Large intestine (tissue), 3 donors: ENCODE measurements around the gene R3HCC1L. TPM values are rescaled to one million over a fixed set of nuclear protein-coding genes. Genes with fewer than 3 reads are reported as not detected.
"Not testable (repeated sequence)": the region's sequence is repeated elsewhere in the genome, so short reads cannot be mapped to it uniquely, and the experiment has no call there.

ENCODE experiments used
- DNase-seq, 2 donors: peaks; one replicate each; pipeline versions ENCODE4 v3.0.0 to v3.0.0-alpha.2; 2013
- H3K27ac ChIP-seq: one replicate; pipeline ENCODE4 v1.5.1; 2013; ENCODE audit warnings: low read length
- H3K27me3 ChIP-seq: 2 replicates; pipeline ENCODE4 v1.6.1; 2013; ENCODE audit warnings: low read length; ENCODE audit not compliant: control insufficient read depth, insufficient read depth
- H3K36me3 ChIP-seq: 2 replicates; pipeline ENCODE4 v1.6.1; 2013; ENCODE audit warnings: low read length; ENCODE audit not compliant: control insufficient read depth, insufficient read depth
- H3K4me1 ChIP-seq: one replicate; pipeline ENCODE4 v1.6.1; 2013; ENCODE audit warnings: low read length; ENCODE audit not compliant: control insufficient read depth, insufficient read depth
- H3K4me3 ChIP-seq: one replicate; pipeline ENCODE4 v1.5.1; 2013; ENCODE audit warnings: low read length
- H3K9me3 ChIP-seq: one replicate; pipeline ENCODE4 v1.6.1; 2013; ENCODE audit warnings: mild to moderate bottlenecking, low read depth, low read length, moderate library complexity; ENCODE audit not compliant: control insufficient read depth
- WGBS: methylation state at CpG from one replicate; pipeline ENCODE4 v1.1.5; 2013; ENCODE audit warnings: low lambda C conversion rate; ENCODE audit not compliant: insufficient coverage; 5-methylcytosine and 5-hydroxymethylcytosine counted together
- polyA plus RNA-seq: library from polyadenylated mRNA; unstranded; fragments of 120-200 nt; gene quantifications from one replicate; pipeline ENCODE4 v1.2.1, GENCODE V29; 2013

The R3HCC1L gene
- polyA plus RNA-seq, 1 donor: 18.2 TPM

- 100% methylated on average over 1 of the region's 1 CpG for WGBS
- Histone ChIP-seq H3K4me1 (no peaks in the 10 kb centered on the region), H3K27me3 (no peaks in the 10 kb centered on the region), H3K9me3 (no peaks in the 10 kb centered on the region), H3K27ac (no peak overlapping the region), H3K4me3 (no peak overlapping the region), H3K36me3 (peaks cover 4% of the 10 kb centered on the region)
- DNase-seq: no peak
These were observed 90.5 kb downstream of the R3HCC1L start for GRCh38 chr10:98224996-98225395.

GRCh38 chr10:98226508-98227144 is 92.2 kb downstream of the R3HCC1L start:
- 80% methylated on average over 1 of the region's 1 CpG for WGBS
- H3K4me3 ChIP-seq: no peak overlapping the region
- no peaks in the 10 kb centered on the region for H3K4me1 ChIP-seq
- no peak overlapping the region for H3K27ac ChIP-seq
- peaks cover 7% of the 10 kb centered on the region for H3K36me3 ChIP-seq
- H3K9me3 ChIP-seq: no peaks in the 10 kb centered on the region
- no peaks in the 10 kb centered on the region for H3K27me3 ChIP-seq
- DNase-seq: no peak

GRCh38 chr10:98227713-98228112 is 93.3 kb downstream of the R3HCC1L start:
- not testable (repeated sequence) for H3K9me3 ChIP-seq, H3K27me3 ChIP-seq, H3K27ac ChIP-seq, DNase-seq, H3K4me3 ChIP-seq, H3K4me1 ChIP-seq
- WGBS: no CpG with 5 or more reads among the region's 3 CpGs
- peaks cover 12% of the 10 kb centered on the region for H3K36me3 ChIP-seq

DNA sequence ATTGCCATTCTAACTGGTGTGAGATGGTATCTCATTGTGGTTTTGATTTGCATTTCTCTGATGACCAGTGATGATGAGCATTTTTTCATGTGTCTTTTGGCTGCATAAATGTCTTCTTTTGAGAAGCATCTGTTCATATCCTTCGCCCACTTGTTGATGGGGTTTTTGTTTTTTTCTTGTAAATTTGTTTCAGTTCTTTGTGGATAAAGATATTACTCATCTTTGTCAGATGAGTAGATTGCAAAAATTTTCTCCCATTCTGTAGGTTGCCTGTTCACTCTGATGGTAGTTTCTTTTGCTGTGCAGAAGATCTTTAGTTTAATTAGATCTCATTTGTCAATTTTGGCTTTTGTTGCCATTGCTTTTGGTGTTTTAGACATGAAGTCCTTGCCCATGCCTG is 93.8 kb downstream of the R3HCC1L start:
- H3K9me3 ChIP-seq, H3K27ac ChIP-seq, H3K4me1 ChIP-seq, DNase-seq, H3K27me3 ChIP-seq, H3K4me3 ChIP-seq: not testable (repeated sequence)
- peaks cover 12% of the 10 kb centered on the region for H3K36me3 ChIP-seq
- no CpG with 5 or more reads among the region's 1 CpG for WGBS

DNA sequence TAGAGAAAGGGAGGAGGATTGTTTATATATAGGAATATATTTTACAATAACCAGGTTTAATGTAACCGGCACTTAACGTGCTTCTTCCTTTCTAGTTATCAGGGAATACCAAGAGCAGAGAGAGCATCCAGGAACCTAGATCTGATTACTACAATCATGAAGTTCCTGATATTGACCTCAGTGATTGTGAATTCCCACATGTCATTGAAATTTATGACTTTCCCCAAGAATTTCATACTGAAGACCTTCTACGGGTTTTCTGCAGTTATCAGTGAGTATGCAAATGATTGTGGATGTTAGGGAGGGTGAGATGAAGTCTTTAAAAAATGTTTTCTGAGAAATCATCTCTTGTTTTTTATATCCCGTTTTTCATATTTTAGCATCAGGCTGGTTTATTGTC is 97.0 kb downstream of the R3HCC1L start:
- Histone ChIP-seq H3K27me3 (no peaks in the 10 kb centered on the region), H3K36me3 (peaks cover 26% of the 10 kb centered on the region), H3K27ac (no peak overlapping the region), H3K9me3 (no peaks in the 10 kb centered on the region), H3K4me1 (no peaks in the 10 kb centered on the region), H3K4me3 (no peak overlapping the region)
- WGBS: 89% methylated on average over 1 of the region's 4 CpGs
- DNase-seq: no peak

DNA sequence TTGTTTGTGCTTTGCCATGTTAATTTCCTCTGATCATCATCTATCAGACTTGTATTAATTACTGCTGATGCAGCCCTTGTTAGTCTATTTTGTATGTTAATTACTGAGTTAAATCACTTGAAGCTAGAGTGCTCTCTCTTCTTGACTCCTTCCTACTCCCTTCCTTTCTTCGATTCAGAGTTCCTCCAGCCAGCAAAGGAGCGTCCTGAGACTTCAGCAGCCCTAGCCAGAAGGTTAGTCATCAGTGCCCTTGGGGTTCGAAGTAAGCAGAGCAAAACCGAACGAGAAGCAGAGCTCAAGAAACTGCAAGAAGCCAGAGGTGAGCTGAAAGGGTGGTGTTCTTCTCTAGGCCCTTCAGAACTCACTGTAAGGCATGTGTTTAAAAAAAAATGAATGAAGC is 101.4 kb downstream of the R3HCC1L start:
- peaks cover 45% of the 10 kb centered on the region for H3K36me3 ChIP-seq
- no peak for DNase-seq
- H3K27ac ChIP-seq: no peak overlapping the region
- H3K4me3 ChIP-seq: no peak overlapping the region
- H3K4me1 ChIP-seq: no peaks in the 10 kb centered on the region
- 93% methylated on average over 2 of the region's 5 CpGs for WGBS
- no peaks in the 10 kb centered on the region for H3K27me3 ChIP-seq
- no peaks in the 10 kb centered on the region for H3K9me3 ChIP-seq

- Histone ChIP-seq H3K27me3 (no peaks in the 10 kb centered on the region), H3K36me3 (peaks cover 40% of the 10 kb centered on the region), H3K27ac (no peak overlapping the region), H3K4me3 (no peak overlapping the region), H3K9me3 (no peaks in the 10 kb centered on the region), H3K4me1 (no peaks in the 10 kb centered on the region)
- DNase-seq: no peak
- no CpG with 5 or more reads among the region's 5 CpGs for WGBS
These were observed 102.4 kb downstream of the R3HCC1L start for GRCh38 chr10:98236862-98237261.

GRCh38 chr10:98238391-98238790 is 103.9 kb downstream of the R3HCC1L start:
- no peak overlapping the region for H3K27ac ChIP-seq
- peaks cover 40% of the 10 kb centered on the region for H3K36me3 ChIP-seq
- H3K4me3 ChIP-seq: no peak overlapping the region
- no peaks in the 10 kb centered on the region for H3K27me3 ChIP-seq
- H3K9me3 ChIP-seq: no peaks in the 10 kb centered on the region
- DNase-seq: no peak
- H3K4me1 ChIP-seq: no peaks in the 10 kb centered on the region
- no CpG with 5 or more reads among the region's 1 CpG for WGBS

- no peak for DNase-seq
- Histone ChIP-seq H3K36me3 (peaks cover 49% of the 10 kb centered on the region), H3K27ac (no peak overlapping the region), H3K4me1 (no peaks in the 10 kb centered on the region), H3K9me3 (no peaks in the 10 kb centered on the region), H3K4me3 (no peak overlapping the region), H3K27me3 (no peaks in the 10 kb centered on the region)
- WGBS: 79% methylated on average over 2 of the region's 3 CpGs
These were observed 106.1 kb downstream of the R3HCC1L start for GRCh38 chr10:98240524-98240923.

GRCh38 chr10:98242823-98243222 is 108.4 kb downstream of the R3HCC1L start:
- no peaks in the 10 kb centered on the region for H3K9me3 ChIP-seq
- no CpG with 5 or more reads among the region's 1 CpG for WGBS
- H3K27me3 ChIP-seq: no peaks in the 10 kb centered on the region
- no peak overlapping the region for H3K27ac ChIP-seq
- H3K36me3 ChIP-seq: peaks cover 41% of the 10 kb centered on the region
- DNase-seq: no peak
- no peak overlapping the region for H3K4me3 ChIP-seq
- no peaks in the 10 kb centered on the region for H3K4me1 ChIP-seq

- Histone ChIP-seq H3K4me1 (no peaks in the 10 kb centered on the region), H3K27ac (no peak overlapping the region), H3K9me3 (no peaks in the 10 kb centered on the region), H3K4me3 (no peak overlapping the region), H3K27me3 (no peaks in the 10 kb centered on the region), H3K36me3 (peaks cover 48% of the 10 kb centered on the region)
- DNase-seq: no peak
- WGBS: no CpG with 5 or more reads among the region's 5 CpGs
These were observed 109.7 kb downstream of the R3HCC1L start for GRCh38 chr10:98244141-98244540.
